GM19372 (cell line): ENCODE measurements around the gene AGRN.

Experiments used
- ATAC-seq: cut with Tn5 transposase; IDR thresholded peaks from one replicate; pipeline ENCODE4 v1.9.1; 2021; ENCODE audit warnings: mild to moderate bottlenecking, low read depth, moderate library complexity; ENCODE audit not compliant: unreplicated experiment

The AGRN gene

DNA sequence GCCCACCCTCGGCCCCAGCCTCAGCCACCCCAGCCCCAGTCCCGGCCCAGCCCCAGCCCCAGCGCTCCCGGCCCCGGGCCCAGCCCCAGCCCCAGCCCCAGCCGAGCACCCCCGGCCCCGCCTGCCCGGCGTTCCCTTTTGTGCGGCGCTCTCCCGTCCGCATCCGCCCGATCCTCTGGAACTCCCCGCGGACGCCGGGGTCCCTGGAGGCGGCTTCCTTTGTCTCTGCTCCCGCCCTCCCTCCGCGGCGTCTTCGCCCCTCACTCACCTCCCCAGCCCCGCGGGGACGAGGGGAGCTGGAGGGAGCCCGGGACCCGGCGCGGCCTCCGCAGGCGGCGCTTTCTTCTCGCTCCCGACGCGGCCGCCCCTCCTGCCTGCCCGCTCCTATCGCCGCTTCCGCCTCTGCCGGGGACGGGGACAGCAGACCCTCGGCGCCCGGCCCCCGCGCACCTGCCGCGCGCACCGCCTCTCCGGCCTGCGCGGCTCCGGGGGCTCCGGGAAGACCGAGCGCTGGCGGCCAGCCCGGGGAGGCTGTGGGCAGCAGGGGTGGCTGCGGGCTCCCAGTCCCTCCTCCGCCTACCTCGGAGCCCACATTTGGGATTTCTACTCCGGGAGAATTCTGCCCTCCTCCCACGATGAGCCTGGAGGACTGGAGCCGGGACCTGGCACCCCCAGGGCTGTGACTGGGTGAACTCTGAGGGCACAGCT, 14.0 kb downstream of the AGRN start:
- no peak for ATAC-seq

DNA sequence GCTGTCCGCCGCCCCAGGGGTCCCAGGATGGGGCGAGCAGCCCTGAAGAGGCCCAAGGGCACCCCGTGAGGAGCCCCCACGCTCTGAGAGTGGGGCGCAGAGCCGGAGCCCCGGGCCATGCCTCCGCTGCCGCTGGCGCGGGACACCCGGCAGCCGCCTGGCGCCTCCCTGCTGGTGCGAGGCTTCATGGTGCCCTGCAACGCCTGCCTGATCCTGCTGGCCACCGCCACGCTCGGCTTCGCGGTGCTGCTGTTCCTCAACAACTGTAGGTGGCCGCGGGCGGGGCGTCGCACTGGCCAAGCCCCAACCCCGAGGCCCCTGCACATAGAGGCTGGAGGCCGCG, 14.5 kb downstream of the AGRN start:
- ATAC-seq = no peak

DNA sequence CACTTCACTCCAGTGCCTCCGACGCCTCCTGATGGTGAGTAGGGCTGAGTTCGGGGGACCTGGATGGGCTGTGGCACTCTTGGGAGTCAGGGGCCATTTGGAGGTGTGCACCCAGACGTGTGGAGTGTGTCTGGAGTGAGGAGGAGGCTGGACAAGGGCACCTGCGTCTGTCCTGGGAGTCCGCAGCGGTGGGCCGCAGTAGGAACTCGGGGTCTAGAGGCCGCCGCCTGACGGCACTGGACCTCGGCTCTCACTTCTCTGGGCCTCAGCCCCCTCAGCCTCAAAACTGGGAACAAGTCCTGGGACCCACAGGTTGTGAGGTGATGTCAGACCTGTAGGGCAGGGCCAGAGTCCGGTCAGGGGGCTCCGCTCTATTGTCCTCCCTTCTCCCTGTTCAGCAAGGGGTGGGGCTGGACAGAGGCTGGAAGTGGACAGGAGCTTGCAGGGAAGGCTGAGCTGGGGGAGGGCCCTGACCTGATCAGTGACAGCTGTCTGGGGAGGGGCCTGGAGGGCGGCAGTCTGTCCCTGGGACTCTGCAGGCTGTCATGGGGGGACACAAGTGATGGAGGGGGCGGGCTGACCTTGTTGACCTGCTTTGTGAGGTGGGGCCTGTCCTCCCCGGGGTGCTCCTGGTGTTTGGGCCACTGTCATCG, 15.5 kb downstream of the AGRN start:
- no peak for ATAC-seq

DNA sequence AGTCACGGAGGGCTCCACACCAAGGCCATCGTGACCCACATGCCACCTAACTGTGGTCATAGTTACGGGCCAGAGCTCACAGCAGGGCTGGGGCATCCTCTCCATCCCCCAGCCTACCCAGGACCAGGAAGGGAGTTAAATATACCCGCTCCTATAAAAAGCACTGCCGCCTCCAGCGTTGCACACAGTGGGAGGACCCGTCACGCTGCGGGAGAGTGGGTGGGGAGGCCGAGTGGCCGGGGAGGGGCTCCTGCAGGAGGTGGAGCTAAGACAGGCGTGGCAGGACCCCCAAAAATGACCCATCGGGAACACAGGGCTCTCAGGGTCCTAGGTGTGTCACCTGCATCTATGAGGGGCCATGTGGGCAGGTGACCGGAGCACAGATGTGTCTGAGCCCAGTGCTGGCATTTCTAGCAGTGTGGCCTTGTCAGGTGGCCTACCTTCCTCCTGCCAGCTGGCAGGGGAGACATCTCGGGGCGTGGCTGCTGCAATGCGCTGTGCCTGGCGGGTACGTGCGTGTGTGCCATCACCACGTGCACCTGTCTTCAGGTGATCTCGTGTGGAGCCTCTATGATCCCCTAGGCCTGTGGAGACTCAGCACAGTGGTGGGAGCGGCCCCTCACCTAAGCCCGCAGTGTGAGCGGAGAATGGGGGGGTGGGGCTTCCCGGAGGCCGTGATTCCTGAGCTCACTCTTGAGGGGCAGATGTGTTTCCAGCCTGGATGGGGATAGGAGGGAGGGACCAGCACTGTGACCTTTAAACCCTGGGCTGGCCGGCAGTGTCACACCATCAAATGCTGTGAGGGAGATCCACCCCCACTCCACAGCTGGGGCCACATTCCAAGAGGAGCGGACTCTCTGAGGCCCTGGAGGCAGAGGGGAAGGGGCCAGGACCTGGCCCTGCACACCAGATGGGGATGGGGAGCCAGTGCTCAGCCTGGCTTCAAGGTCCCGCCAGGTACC, 17.7 kb downstream of the AGRN start:
- ATAC-seq = no peak

DNA sequence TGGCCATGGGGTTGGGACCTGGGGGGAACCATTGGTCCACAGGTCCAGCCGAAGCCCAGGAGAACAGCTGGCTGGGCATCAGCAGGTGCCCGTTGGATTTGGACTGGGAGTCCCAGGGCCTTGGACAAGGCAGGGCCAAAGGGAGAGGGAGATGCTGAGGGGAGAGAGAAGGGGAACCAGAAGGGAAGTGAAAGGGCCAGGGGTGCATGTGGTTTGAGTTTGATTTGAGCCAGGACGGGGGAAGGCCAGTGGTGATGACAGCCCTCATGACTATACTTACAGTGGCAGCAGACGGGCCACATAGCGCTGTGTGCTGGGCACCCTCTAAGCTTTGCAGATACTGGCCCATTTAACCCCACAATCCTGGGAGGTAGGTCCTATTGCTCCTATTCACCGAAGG, 18.8 kb downstream of the AGRN start:
- ATAC-seq = no peak

DNA sequence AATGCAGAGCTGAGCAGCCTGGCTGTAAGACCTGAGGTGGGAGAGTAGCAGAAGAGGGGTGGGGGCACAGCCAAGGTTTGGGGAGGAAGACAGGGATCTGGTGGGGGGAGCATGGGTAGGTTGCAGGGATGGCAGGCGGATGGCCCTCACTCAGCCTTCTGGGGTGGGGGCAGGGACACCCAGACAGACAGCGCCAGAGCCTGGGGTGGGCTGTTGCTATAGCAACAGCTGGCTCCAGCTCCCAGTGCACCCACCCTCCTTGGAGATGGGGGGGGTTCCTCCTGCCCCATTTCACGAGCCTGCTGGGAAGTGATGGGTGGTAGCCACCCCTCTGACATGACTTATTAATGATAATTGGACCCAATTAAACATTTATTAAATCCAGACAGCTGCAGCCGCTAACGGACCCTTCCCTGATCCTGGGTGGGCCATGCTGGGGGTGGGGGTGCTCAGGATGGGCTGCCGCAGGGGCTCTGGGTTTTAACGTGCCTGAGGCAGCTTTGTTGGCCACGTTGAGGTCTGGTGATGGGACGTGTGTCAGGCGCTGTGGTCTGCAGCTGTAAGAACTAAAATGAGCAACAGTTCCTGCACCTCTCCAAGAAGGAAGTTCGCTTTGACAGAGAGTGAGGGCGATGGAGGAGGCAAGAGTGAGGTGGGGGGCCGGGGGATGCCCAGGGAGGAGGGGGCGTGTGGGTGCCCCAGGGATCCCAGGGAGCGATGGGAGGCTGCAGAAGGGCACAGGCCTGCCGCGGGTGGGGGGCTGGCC, 19.4 kb downstream of the AGRN start:
- ATAC-seq = no peak

DNA sequence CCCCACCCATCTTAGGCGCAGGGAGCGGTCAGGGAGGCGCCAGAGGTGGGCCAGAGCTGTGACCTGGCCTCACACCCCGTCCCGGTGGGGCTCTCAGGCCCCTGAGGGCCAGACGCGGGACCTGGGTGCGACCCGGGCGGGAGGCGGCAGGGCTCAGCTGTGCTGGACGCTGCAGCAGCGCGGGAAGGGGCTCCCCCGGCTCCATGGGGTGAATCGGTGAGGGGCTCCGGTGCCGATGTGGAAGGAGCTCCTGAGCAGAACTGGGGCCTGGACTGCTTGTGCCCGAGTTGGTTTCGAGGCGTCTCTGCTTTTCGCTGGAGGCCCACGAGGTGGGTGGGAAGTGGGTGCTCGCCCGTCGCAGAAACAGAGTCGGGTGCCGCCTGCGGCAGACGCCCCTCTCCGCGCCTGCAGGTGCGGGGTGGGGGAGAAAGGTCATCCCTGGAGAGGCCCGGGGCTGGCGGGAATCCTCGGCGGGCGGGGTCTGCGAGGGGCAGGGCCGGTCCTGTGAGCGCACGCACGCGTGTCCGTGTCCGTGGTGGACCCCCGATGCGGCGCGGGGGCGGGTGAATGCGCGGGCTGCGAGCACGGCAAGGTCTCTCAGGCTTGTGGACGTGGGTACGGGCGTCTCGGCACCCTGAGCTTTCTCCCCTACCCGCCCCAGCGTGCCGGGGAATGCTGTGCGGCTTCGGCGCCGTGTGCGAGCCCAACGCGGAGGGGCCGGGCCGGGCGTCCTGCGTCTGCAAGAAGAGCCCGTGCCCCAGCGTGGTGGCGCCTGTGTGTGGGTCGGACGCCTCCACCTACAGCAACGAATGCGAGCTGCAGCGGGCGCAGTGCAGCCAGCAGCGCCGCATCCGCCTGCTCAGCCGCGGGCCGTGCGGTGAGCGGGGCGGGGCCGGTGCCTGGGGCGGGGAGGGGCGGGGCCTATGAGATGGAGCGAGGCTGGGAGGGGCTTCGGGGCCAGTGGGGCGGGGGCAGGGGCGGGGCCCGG, 20.4 kb downstream of the AGRN start:
- no peak for ATAC-seq

DNA sequence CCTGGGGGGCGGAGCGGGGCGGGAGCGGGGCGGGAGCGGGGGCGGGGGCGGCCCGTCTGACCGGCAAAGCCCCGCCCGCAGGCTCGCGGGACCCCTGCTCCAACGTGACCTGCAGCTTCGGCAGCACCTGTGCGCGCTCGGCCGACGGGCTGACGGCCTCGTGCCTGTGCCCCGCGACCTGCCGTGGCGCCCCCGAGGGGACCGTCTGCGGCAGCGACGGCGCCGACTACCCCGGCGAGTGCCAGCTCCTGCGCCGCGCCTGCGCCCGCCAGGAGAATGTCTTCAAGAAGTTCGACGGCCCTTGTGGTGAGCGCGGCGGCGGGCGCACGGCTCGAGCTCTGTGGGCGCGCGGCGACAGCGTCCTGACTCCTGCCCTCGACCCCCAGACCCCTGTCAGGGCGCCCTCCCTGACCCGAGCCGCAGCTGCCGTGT, 21.2 kb downstream of the AGRN start:
- no peak for ATAC-seq

DNA sequence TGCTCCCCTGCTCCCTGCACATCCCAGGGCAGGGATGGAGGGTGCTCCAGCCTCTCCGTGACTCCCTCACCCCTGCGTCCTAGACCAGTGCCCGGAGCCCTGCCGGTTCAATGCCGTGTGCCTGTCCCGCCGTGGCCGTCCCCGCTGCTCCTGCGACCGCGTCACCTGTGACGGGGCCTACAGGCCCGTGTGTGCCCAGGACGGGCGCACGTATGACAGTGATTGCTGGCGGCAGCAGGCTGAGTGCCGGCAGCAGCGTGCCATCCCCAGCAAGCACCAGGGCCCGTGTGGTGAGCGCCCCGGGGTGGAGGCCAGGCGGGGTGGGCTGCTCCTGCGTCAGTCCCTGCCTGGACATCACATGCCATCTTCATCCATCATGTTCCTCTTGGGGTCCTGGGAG, 22.0 kb downstream of the AGRN start:
- no peak for ATAC-seq

DNA sequence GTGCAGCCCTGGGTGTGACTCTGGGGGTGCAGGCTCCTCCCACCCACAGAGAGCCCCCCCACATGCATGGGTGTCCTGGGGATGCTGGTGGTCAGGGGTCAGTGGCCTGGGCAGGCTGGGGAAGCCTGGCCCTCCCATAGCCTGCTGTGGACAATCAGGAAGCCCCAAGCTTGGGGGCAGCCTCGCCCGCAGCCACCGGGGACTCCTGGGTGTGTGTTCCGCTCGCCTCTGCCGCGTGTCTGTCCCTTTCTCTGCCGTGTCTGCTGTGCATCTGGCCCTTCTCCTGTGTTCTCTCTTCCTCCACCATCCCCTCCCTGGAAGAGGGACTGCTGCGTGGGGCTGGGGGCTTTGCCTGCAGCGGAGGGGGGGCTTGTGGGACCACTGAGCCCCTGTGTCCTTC, 22.9 kb downstream of the AGRN start:
- no peak for ATAC-seq

DNA sequence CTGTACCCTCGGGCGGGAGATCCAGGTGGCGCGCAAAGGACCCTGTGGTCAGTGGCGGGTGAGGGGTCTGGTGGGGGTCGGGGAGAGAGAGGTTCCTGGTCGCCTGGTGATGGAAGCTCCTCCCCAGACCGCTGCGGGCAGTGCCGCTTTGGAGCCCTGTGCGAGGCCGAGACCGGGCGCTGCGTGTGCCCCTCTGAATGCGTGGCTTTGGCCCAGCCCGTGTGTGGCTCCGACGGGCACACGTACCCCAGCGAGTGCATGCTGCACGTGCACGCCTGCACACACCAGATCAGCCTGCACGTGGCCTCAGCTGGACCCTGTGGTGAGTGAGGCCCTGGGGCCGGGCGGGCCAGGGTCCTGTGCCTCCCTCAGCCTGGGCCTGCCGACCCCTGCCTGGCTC, 23.5 kb downstream of the AGRN start:
- no peak for ATAC-seq

DNA sequence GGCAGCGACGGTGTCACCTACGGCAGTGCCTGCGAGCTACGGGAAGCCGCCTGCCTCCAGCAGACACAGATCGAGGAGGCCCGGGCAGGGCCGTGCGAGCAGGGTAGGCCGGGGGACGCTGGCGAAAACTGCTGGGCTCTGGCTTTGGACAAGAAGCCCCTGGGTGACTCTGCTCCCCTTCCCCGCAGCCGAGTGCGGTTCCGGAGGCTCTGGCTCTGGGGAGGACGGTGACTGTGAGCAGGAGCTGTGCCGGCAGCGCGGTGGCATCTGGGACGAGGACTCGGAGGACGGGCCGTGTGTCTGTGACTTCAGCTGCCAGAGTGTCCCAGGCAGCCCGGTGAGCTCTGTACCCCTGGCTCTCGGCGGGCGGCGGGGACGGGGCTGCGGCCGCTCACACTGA, 24.0 kb downstream of the AGRN start:
- ATAC-seq = no peak

DNA sequence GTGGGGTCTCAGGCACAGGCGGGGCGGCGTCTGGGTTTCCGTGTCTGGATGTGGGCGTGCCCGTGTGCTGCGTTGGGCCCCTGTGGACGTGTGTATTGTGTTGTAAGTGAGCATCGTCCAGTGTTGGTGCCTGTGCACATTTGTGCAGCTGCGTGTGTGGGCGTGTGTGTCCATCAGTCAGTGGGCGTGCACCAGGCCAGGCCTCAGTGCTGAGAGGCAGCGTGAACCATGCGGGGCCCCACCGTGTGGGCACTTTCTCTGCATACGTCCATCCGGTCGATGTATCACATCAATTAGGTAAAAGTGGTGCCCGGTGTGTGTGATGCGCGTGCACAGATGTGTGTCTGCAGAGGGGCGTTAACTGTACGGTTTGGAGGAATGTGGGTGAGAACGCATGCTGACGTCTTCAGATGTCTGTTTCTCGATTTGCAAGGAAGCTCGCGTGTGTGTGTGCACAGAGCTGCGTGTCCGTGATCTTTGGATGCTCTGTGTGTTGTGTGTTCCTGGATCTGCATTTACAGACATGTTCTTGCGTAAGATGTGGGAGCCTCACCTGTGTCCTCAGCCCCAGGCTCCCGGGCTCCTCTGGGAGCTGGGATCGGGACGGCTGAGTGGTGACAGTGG, 24.6 kb downstream of the AGRN start:
- no peak for ATAC-seq

DNA sequence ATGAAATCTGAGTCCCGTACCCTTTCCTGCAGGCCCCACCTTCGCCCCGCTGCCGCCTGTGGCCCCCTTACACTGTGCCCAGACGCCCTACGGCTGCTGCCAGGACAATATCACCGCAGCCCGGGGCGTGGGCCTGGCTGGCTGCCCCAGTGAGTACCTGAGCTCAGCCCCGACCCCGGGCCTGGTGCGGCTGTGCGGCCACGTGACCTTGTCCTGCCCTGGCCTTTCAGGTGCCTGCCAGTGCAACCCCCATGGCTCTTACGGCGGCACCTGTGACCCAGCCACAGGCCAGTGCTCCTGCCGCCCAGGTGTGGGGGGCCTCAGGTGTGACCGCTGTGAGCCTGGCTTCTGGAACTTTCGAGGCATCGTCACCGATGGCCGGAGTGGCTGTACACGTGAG, 25.2 kb downstream of the AGRN start:
- no peak for ATAC-seq

DNA sequence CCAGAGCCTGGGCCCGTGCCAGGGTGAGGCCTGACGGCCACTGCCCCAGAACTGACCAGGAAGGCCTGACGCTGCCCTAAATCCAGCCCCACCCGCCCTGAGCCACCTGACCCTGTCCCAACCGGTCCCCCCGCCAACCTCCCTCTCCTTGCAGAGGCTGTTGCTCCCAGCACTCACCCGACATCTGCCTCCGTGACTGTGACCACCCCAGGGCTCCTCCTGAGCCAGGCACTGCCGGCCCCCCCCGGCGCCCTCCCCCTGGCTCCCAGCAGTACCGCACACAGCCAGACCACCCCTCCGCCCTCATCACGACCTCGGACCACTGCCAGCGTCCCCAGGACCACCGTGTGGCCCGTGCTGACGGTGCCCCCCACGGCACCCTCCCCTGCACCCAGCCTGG, 26.3 kb downstream of the AGRN start:
- no peak for ATAC-seq

DNA sequence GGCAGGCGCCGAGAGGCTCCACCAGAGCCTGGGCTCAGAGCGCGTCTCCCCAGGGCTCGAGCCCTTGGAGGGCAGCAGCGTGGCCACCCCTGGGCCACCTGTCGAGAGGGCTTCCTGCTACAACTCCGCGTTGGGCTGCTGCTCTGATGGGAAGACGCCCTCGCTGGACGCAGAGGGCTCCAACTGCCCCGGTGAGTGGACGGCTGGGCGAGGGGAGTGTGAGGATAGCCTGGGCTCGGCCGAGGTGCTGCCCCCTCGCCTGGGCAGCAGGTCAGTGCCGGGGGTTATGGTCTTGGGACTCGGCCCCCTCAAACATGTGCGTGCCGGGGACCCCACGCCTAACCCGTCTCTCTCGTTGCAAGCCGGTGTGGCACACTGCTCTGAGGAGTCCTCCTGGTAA, 26.8 kb downstream of the AGRN start:
- ATAC-seq = no peak

DNA sequence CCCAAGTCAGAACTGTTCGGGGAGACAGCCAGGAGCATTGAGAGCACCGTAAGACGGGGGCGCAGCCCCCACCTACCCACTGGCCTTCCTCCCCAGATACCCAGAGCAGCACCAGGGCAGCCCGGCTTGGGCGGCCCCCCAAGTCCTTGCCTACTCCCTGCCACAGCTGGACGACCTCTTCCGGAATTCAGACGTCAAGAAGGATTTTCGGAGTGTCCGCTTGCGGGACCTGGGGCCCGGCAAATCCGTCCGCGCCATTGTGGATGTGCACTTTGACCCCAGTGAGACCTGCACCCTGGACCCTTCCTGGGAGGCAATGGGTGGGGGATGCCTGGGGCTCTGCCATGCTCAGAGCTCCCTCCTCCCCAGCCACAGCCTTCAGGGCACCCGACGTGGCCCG, 27.5 kb downstream of the AGRN start:
- ATAC-seq = no peak

DNA sequence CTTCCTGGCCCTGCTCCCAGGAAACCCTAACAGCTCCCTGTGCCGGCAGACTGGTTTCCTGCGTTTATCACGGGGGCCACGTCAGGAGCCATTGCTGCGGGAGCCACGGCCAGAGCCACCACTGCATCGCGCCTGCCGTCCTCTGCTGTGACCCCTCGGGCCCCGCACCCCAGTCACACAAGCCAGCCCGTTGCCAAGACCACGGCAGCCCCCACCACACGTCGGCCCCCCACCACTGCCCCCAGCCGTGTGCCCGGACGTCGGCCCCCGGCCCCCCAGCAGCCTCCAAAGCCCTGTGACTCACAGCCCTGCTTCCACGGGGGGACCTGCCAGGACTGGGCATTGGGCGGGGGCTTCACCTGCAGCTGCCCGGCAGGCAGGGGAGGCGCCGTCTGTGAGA, 28.0 kb downstream of the AGRN start:
- no peak for ATAC-seq

DNA sequence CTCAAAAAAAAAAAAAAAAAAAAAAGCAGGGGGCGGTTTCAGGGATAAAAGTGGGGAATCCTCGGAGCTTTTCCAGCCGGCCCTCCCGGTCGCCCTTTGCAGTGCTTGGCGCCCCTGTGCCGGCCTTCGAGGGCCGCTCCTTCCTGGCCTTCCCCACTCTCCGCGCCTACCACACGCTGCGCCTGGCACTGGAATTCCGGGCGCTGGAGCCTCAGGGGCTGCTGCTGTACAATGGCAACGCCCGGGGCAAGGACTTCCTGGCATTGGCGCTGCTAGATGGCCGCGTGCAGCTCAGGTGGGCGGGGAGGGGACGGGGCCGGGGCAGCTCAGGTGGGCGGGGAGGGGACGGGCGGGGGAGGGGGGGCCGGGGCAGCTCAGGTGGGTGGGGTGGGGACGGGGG, 28.8 kb downstream of the AGRN start:
- no peak for ATAC-seq
